Activated naive CD8-positive, alpha-beta T cell treated with anti-CD3 and anti-CD28 coated beads, Interleukin-2, amount 10 ng/mL, durations not matched to agents 7 days and 5 days (primary cell): ENCODE data around the gene RDH16. TPM values are rescaled to one million over a fixed set of nuclear protein-coding genes. Genes with fewer than 3 reads are reported as not detected.
"Not testable (repeated sequence)": the region's sequence is repeated elsewhere in the genome, so short reads cannot be mapped to it uniquely, and the experiment has no call there.

Source experiments
- ATAC-seq: fragments of 150-1000 bp; cut with Tn5 transposase; one replicate; pipeline ENCODE4 v1.10.0; 2021; ENCODE audit warnings: low read depth, moderate library complexity
- POLR2A ChIA-PET: fragments of 350-600 bp; sonication (Branson Sonifier 250); formaldehyde crosslinking; loops from one replicate; lab custom pipeline; 2021; ENCODE audit warnings: antibody characterized with exemption; lab: Charles Lee
- DNase-seq: peaks from one replicate; pipeline ENCODE4 v3.0.0; 2021
- H3K27ac Mint-ChIP-seq: one replicate; pipeline ENCODE4 v1.8.0; 2022; ENCODE audit warnings: mild to moderate bottlenecking, mixed read lengths
- H3K27me3 Mint-ChIP-seq: one replicate; pipeline ENCODE4 v1.8.0; 2022; ENCODE audit warnings: mild to moderate bottlenecking, moderate library complexity, mixed read lengths
- H3K36me3 Mint-ChIP-seq: one replicate; pipeline ENCODE4 v1.8.0; 2021; ENCODE audit warnings: mild to moderate bottlenecking, mixed read lengths
- H3K4me1 Mint-ChIP-seq: one replicate; pipeline ENCODE4 v1.8.0; 2021; ENCODE audit warnings: mixed read lengths
- H3K4me3 Mint-ChIP-seq: one replicate; pipeline ENCODE4 v1.8.0; 2022; ENCODE audit warnings: mild to moderate bottlenecking, moderate library complexity, mixed read lengths
- H3K9me3 Mint-ChIP-seq: one replicate; pipeline ENCODE4 v1.8.0; 2021; ENCODE audit warnings: mixed read lengths
- total RNA-seq, 2 experiments: library from RNA; stranded (reverse); gene quantifications; one replicate each; pipeline ENCODE4 v1.2.3, GENCODE V29; 2021

RDH16 gene
- total RNA-seq, 2 experiments from 2014 or later = 0.62 to 0.69 TPM

GRCh38 chr12:56935752-56936151, 21.7 kb downstream of the RDH16 start:
- H3K27ac Mint-ChIP-seq = no peak overlapping the region
- H3K4me3 Mint-ChIP-seq = no peak overlapping the region
- no peaks in the 10 kb centered on the region for H3K27me3 Mint-ChIP-seq
- peaks cover 1% of the 10 kb centered on the region for H3K4me1 Mint-ChIP-seq
- ATAC-seq (no peak), DNase-seq (no peak)
- no peaks in the 10 kb centered on the region for H3K9me3 Mint-ChIP-seq
- no peaks in the 10 kb centered on the region for H3K36me3 Mint-ChIP-seq
- POLR2A ChIA-PET = no interaction called here

- Mint-ChIP-seq H3K27me3 (no peaks in the 10 kb centered on the region), H3K27ac (no peak overlapping the region), H3K36me3 (no peaks in the 10 kb centered on the region), H3K4me3 (no peak overlapping the region), H3K9me3 (no peaks in the 10 kb centered on the region), H3K4me1 (peaks cover 1% of the 10 kb centered on the region)
- ATAC-seq (no peak), DNase-seq (no peak)
- POLR2A ChIA-PET = no interaction called here
Measured at GRCh38 chr12:56935157-56935556, 22.3 kb downstream of the RDH16 start.

GRCh38 chr12:56933826-56934625, 23.4 kb downstream of the RDH16 start, which contains the start of gene SDR9C7:
Gene SDR9C7, minus strand, starts transcription at chr12:56934408. Its CDS starts 147 bp downstream, at chr12:56934261.
- H3K9me3 Mint-ChIP-seq = no peaks in the 10 kb centered on the region
- ATAC-seq (no peak), DNase-seq (no peak)
- H3K27me3 Mint-ChIP-seq = no peaks in the 10 kb centered on the region
- POLR2A ChIA-PET = no interaction called here
- H3K4me1 Mint-ChIP-seq = peaks cover 1% of the 10 kb centered on the region
- no peak within 1 kb of the TSS for H3K4me3 Mint-ChIP-seq
- no peak within 1 kb of the TSS for H3K27ac Mint-ChIP-seq
- no peaks in the 10 kb centered on the region for H3K36me3 Mint-ChIP-seq

DNA sequence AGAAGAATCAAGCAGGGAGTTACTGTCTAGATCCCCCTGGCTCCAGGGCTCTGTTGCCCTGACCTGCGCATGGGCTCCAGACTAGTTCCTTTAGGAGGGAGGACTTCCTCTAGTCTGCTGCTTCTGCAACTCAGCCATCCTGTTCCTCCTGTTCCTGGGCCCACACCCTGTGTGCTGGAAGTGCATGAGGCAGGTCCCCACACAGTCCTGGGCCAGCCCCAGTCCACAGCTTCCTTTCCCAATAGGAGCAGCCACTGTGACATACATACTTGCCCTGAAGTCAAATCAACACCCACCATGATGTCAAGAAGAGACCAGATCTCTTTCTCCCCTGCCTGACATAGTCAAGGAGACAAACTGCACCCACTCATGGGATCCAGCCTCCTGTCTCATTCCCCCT, 24.5 kb downstream of the RDH16 start:
- POLR2A ChIA-PET = no interaction called here
- Mint-ChIP-seq H3K4me3 (no peak overlapping the region), H3K9me3 (no peaks in the 10 kb centered on the region), H3K27ac (no peak overlapping the region), H3K4me1 (peaks cover 6% of the 10 kb centered on the region), H3K27me3 (peaks cover 6% of the 10 kb centered on the region), H3K36me3 (no peaks in the 10 kb centered on the region)
- ATAC-seq = no peak
- no peak for DNase-seq

- Mint-ChIP-seq H3K27ac (no peak overlapping the region), H3K27me3 (peaks cover 6% of the 10 kb centered on the region), H3K9me3 (no peaks in the 10 kb centered on the region), H3K4me3 (no peak overlapping the region), H3K36me3 (no peaks in the 10 kb centered on the region), H3K4me1 (peaks cover 6% of the 10 kb centered on the region)
- no peak for DNase-seq
- no peak for ATAC-seq
- POLR2A ChIA-PET = no interaction called here
Measured at GRCh38 chr12:56932146-56932545, 25.3 kb downstream of the RDH16 start.

DNA sequence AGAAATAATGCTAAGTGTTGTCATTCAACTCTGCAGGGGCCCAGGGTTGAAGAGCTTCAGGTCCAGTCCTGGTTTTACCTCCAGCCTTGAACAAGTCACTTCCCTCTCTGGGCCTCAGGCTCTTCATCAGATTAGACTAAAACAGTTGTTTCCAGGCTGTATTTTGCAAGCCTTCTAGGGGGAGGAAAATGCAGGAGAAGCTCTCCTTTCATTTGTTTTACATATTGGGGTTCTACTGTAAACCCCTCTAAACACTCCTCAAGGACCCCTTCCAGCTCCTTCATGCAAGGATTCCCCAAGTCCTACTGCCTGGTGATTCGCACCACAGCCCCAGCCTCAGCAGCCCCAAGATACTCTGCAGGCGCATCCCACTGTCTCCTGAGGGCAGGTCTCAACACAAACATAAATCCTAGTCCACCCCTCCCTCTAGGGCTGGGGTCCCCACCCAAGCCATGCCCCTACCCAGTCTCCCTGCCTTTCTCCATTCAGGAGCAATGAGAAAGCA, 25.9 kb downstream of the RDH16 start:
- POLR2A ChIA-PET = no interaction called here
- ATAC-seq = no peak
- H3K27ac Mint-ChIP-seq = no peak overlapping the region
- H3K27me3 Mint-ChIP-seq = peaks cover 6% of the 10 kb centered on the region
- H3K4me1 Mint-ChIP-seq = peaks cover 6% of the 10 kb centered on the region
- H3K9me3 Mint-ChIP-seq = no peaks in the 10 kb centered on the region
- no peak overlapping the region for H3K4me3 Mint-ChIP-seq
- DNase-seq = no peak
- no peaks in the 10 kb centered on the region for H3K36me3 Mint-ChIP-seq

GRCh38 chr12:56930241-56930640, 27.2 kb downstream of the RDH16 start:
- no peak for DNase-seq
- ATAC-seq = no peak
- H3K27ac Mint-ChIP-seq = no peak overlapping the region
- peaks cover 6% of the 10 kb centered on the region for H3K4me1 Mint-ChIP-seq
- no peak overlapping the region for H3K4me3 Mint-ChIP-seq
- peaks cover 6% of the 10 kb centered on the region for H3K27me3 Mint-ChIP-seq
- no peaks in the 10 kb centered on the region for H3K36me3 Mint-ChIP-seq
- H3K9me3 Mint-ChIP-seq = no peaks in the 10 kb centered on the region
- POLR2A ChIA-PET = no interaction called here

GRCh38 chr12:56929780-56930179, 27.6 kb downstream of the RDH16 start:
- peaks cover 6% of the 10 kb centered on the region for H3K4me1 Mint-ChIP-seq
- POLR2A ChIA-PET = no interaction called here
- DNase-seq = no peak
- peaks cover 6% of the 10 kb centered on the region for H3K27me3 Mint-ChIP-seq
- no peak for ATAC-seq
- H3K4me3 Mint-ChIP-seq = no peak overlapping the region
- no peak overlapping the region for H3K27ac Mint-ChIP-seq
- no peaks in the 10 kb centered on the region for H3K9me3 Mint-ChIP-seq
- H3K36me3 Mint-ChIP-seq = no peaks in the 10 kb centered on the region

GRCh38 chr12:56928262-56928661, 29.1 kb downstream of the RDH16 start:
- Mint-ChIP-seq H3K9me3 (no peaks in the 10 kb centered on the region), H3K4me3 (no peak overlapping the region), H3K4me1 (peaks cover 6% of the 10 kb centered on the region), H3K27ac (no peak overlapping the region), H3K36me3 (no peaks in the 10 kb centered on the region), H3K27me3 (peaks cover 6% of the 10 kb centered on the region)
- POLR2A ChIA-PET = no interaction called here
- DNase-seq (no peak), ATAC-seq (no peak)

- H3K9me3 Mint-ChIP-seq = no peaks in the 10 kb centered on the region
- H3K27ac Mint-ChIP-seq = no peak overlapping the region
- H3K27me3 Mint-ChIP-seq = peaks cover 6% of the 10 kb centered on the region
- DNase-seq = no peak
- ATAC-seq = no peak
- POLR2A ChIA-PET = no interaction called here
- H3K36me3 Mint-ChIP-seq = no peaks in the 10 kb centered on the region
- H3K4me3 Mint-ChIP-seq = no peak overlapping the region
- H3K4me1 Mint-ChIP-seq = peaks cover 6% of the 10 kb centered on the region
Measured at GRCh38 chr12:56927281-56927680, 30.1 kb downstream of the RDH16 start.

GRCh38 chr12:56922031-56922430, 35.4 kb downstream of the RDH16 start:
- Mint-ChIP-seq H3K27me3 (peaks cover 11% of the 10 kb centered on the region), H3K27ac (no peak overlapping the region), H3K4me1 (no peaks in the 10 kb centered on the region), H3K9me3 (no peaks in the 10 kb centered on the region), H3K4me3 (no peak overlapping the region), H3K36me3 (no peaks in the 10 kb centered on the region)
- ATAC-seq (no peak), DNase-seq (no peak)
- POLR2A ChIA-PET = no interaction called here

DNA sequence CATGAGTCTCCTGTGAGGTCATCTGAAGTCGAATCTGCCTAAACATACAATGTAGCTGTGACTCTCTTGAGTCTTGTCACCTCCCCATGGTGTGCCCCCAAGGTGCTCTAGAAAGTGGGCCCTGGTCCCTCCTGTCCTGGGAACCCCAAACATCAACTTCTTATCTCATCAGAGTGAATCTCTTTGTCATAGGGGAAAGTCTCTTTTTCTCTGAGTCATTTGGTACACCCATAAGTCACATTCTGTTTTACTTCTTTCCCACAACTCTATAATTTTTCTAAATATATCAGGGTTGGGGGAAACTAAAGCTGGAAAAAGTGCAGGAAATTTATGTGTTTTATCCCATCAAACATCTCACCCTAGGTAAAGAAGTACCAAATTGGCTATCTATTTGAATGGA, 36.1 kb downstream of the RDH16 start:
- H3K9me3 Mint-ChIP-seq = no peaks in the 10 kb centered on the region
- H3K27me3 Mint-ChIP-seq = peaks cover 11% of the 10 kb centered on the region
- no peak overlapping the region for H3K4me3 Mint-ChIP-seq
- H3K4me1 Mint-ChIP-seq = no peaks in the 10 kb centered on the region
- no peak for ATAC-seq
- no peak overlapping the region for H3K27ac Mint-ChIP-seq
- POLR2A ChIA-PET = no interaction called here
- no peak for DNase-seq
- H3K36me3 Mint-ChIP-seq = no peaks in the 10 kb centered on the region

DNA sequence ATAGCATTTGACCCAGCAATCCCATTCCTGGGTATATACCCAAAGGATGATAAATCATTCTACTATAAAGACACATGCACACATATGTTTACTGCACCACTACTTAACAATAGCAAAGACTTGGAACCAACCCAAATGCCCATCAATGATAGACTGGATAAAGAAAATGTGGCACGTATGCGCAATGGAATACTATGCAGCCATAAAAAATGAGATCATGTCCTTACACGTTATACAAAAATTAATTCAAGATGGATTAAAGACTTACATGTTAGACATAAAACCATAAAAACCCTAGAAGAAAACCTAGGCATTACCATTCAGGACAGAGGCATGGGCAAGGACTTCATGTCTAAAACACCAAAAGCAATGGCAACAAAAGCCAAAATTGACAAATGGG, 39.3 kb downstream of the RDH16 start:
- POLR2A ChIA-PET, H3K4me3 Mint-ChIP-seq, ATAC-seq, H3K9me3 Mint-ChIP-seq, DNase-seq, H3K36me3 Mint-ChIP-seq, H3K4me1 Mint-ChIP-seq, H3K27ac Mint-ChIP-seq: not testable (repeated sequence)
- peaks cover 11% of the 10 kb centered on the region for H3K27me3 Mint-ChIP-seq

DNA sequence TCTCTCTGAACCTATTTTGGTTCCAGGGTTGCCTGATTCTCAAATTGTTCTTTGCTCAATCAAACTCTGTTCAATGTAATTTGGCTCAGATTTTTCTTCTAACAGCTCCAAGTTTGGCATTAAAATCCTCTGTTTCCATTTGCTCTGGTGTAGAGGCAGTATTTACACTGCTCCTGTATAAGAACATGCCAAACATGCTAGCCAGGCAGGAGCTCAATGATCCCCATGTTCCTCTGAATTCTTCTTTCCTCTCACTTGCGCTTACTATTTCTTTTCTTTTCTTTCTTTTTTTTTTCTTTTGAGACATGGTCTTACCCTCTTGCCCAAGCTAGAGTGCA, 40.4 kb downstream of the RDH16 start:
- H3K4me3 Mint-ChIP-seq = no peak overlapping the region

More for the DNA sequence above, 40.4 kb downstream of the RDH16 start:
- H3K27ac Mint-ChIP-seq = no peak overlapping the region
- POLR2A ChIA-PET = no interaction called here
- H3K9me3 Mint-ChIP-seq = no peaks in the 10 kb centered on the region
- H3K27me3 Mint-ChIP-seq = peaks cover 11% of the 10 kb centered on the region
- ATAC-seq (no peak), DNase-seq (no peak)
- no peaks in the 10 kb centered on the region for H3K36me3 Mint-ChIP-seq
- H3K4me1 Mint-ChIP-seq = no peaks in the 10 kb centered on the region
